SHP77 (cell line): ENCODE data around the gene CAMTA1.

Experiments
- DNase-seq, 2 experiments: peaks; one replicate each; lab custom pipeline; 2025; lab: John Stamatoyannopoulos, UW

CAMTA1 gene

GRCh38 chr1:7517611-7518330 lies 732.5 kb downstream of the CAMTA1 start:
- DNase-seq: no peak

- DNase-seq: no peak
Measured at GRCh38 chr1:7518411-7518810, 733.2 kb downstream of the CAMTA1 start.

DNA sequence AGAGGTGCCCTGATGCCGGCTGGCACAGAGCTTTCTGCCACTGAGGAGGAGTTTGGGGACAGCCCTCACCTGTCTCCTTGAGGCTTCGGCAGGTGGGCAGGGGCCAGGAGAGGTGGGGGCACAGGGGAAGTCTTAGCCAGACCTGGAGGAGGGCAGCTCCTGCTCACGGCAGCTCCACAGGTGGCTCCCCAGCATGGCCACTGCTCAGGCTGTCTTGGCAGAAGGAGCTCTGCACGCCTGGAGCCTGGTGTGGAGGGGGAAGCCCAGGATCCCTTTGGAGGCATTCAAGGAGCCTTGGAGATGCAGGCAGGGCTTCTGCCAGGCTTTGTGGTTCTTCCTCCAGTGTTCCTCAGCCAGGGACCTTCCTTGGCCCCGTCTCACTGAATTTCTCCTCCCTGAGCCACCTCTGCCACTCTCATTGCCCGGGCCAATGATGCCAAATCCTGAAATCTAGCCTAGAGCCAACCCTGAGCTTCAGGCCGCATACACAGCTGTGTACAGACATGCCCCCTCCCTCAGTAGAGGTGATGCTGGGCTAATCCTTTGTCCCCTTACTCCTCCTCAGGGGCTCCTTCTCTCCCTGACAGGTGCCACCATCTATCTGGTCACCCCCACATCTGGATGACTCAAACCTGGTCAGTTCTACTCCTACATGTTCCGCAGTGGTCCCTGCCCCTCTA lies 734.1 kb downstream of the CAMTA1 start:
- no peak for DNase-seq

DNA sequence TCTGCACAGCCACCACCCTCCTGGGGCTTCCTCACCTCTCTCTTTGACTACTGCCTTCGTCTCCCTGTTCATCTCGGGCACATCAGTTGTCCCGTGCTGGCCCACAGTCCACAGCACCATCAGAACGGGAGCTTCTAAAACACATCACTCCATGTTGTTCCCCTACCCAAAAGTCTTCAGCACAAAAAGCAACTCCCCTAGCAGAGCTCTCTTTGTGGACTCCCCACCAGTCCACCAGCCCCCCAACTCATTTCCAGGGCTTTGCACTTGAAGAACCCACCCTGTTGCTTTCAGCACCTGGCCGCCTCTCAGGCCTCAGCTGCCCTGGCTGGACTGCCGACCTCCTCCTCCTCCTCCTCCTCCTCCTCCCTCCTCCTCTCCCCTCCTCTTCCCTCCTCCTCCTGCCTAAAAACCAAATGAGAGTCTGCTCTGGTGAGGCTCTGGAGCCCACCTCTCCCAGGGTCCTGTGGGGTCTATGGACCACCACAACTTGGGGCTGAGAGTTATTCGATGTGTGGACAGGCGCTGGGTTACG lies 734.7 kb downstream of the CAMTA1 start:
- DNase-seq: no peak

DNA sequence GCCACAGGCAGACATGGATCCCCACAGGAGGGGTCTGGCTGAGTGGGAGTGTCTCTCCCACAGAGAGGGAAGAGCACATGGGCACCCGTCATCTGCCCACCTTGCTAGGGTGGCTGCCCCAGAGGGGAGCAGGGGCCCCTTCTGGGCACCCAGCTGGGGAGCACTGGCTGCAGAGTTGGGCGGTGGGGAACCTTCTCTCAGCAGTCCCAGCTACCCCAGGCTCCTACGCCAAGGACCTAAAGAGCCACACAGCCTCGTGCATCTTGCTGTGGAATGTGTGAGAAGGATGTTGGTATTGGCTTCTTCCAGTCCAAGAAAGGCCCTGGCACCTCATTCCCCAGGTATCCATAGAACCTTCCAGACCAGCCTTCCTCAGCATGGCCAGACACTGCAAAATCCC lies 735.2 kb downstream of the CAMTA1 start:
- DNase-seq: no peak

- DNase-seq: no peak
Measured at GRCh38 chr1:7524341-7525337, 739.4 kb downstream of the CAMTA1 start.

DNA sequence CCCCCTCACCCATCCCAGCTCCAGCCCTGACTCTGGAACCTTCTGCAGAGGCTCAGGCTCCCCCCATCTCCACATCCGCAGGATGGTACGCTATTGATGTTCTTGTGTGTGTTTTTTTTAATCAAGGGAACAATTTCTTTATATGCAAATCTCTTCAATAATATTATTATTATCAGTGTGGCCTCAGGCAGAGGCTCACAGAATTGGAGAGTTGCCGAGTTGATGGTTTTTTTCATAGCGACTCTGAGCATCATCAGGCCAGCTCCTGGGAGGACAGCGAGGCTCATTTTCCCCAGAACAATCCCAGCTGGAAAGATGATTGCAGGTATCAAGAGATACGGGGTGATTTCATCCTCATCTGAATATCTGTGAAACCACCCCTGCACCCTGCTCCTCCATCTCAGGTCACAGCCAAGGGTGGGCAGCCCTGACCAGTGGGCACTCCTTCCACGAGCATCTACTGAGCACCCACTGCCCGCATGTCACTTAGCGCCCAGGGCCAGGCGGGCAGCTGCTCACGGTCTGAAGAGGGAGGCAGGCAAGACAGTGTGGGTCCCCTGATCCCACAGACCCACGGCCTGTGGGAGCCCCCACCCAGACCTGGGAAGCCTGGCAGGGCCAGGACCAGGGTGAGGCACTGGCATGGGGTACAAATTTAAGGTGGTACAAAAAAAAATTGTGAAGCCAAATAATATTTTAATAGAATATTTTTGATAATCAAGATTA lies 740.2 kb downstream of the CAMTA1 start:
- DNase-seq: no peak

GRCh38 chr1:7526196-7526866 lies 741.1 kb downstream of the CAMTA1 start:
- DNase-seq: no peak

GRCh38 chr1:7526867-7527732 lies 741.8 kb downstream of the CAMTA1 start:
- no peak for DNase-seq

DNA sequence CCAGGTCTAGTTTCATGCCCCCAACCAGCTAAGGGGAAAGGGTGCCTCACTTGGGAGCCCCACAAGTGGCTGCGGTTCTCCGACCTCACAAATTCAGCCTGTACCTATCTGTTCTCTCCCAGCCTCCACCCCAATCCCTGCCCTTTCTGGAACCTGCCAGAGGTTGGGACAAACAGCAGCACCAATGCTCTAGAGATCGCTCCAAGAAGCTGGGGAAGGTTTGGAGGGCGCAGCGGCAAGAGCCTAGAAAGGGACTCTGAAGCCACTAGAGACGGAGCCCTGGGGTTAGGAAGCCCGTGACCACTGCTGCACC lies 742.4 kb downstream of the CAMTA1 start:
- DNase-seq: no peak

- no peak for DNase-seq
Measured at GRCh38 chr1:7528386-7529198, 743.3 kb downstream of the CAMTA1 start.

DNA sequence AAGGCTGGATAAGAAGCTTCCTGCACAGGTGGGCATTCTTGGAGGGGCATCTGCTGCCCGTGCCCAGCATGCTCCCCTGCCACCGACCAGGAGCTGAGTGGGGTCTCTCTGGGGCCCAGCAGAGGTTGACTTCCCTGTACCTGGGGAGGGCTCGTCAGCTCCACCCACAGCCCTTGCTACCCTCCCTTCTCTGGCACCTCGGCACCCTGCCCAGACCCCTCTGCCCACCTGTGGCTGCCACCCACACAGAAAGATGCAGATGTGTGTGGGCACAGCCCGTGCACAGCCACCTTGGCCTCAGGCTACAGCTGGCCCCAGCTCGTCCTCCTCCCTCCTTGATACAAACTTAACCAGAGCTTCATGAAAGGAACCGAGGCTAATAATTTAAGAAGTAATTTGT lies 744.7 kb downstream of the CAMTA1 start:
- DNase-seq: no peak

GRCh38 chr1:7531562-7532340 lies 746.5 kb downstream of the CAMTA1 start:
- no peak for DNase-seq

- DNase-seq: no peak
Measured at GRCh38 chr1:7533006-7533405, 747.8 kb downstream of the CAMTA1 start.

GRCh38 chr1:7534061-7534825 lies 749.0 kb downstream of the CAMTA1 start:
- DNase-seq: no peak

GRCh38 chr1:7535016-7535415 lies 749.8 kb downstream of the CAMTA1 start:
- DNase-seq: no peak

DNA sequence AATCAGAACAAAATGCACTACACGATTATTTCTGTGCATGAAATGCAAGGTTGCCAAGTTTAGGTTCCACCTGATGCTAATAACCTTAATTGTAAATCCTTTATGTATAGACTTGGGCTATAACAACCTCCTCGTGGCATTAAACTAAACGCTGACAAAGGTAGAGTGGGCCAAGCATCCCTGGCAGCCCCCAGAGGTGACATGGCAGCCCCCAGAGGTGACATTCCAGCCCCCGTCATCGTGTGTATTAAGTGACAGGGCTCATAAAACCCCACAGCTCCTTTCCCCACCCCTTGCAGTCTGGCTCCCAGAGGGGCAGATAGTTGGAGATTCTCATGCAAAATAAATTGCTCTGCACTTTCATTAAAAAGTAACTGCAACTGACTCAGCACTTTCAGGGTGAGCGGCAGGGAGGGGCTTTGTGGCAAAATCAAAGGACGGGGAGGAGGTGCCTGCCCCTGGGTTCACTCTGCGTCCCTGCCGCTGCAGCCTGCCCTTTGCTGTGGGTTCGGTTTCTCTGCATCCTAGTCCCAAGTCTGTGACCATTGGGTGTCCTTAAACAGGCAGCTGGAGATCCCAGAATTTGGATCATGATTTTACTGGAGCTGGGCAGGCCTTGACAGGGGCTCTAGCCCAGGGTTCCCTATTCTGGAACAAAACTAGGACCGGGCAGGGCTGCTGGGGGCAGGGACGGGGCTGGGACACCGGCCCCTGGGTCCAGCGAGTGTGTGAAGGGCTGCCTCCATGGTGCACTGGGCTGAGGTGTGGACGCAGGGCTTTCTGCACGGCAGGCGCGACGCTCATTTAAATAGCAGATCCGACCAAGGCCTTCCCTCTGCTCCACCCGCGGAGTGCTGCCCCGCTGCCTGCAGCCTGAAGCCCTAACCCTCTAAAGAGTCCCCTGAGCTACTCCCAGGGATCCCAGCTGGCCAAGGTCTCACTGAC lies 751.0 kb downstream of the CAMTA1 start:
- DNase-seq: no peak
